ENCODE data around the gene CDC27.

GRCh38 chr17:47177261-47177660, 11.8 kb downstream of the CDC27 start:
- TF ChIP-seq POLR2A (IDR thresholded peaks at IDR 0.05) (no peak), CTCF (IDR thresholded peaks at IDR 0.05) (no peak)

Data from breast epithelium (tissue), 3 donors.